NCI-H774 (cell line): ENCODE data around the gene CACNA1G.

Experiments
- DNase-seq: peaks from one replicate; lab custom pipeline; 2025; lab: John Stamatoyannopoulos, UW

The CACNA1G gene

DNA sequence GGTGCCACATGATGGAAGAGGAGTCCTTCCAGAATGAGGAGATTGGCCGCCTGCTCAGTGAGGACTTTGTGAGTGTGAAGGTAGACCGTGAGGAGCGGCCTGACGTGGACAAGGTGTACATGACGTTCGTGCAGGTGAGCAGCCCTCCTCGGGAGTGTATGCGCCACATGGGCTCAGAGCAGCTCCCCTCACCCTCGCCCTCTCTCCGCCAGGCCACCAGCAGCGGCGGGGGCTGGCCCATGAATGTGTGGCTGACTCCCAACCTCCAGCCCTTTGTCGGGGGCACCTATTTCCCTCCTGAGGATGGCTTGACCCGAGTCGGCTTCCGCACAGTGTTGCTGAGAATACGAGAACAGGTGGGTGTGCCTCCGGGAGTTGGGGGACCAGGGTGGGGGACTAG lies 11.7 kb upstream of the CACNA1G start:
- no peak for DNase-seq

DNA sequence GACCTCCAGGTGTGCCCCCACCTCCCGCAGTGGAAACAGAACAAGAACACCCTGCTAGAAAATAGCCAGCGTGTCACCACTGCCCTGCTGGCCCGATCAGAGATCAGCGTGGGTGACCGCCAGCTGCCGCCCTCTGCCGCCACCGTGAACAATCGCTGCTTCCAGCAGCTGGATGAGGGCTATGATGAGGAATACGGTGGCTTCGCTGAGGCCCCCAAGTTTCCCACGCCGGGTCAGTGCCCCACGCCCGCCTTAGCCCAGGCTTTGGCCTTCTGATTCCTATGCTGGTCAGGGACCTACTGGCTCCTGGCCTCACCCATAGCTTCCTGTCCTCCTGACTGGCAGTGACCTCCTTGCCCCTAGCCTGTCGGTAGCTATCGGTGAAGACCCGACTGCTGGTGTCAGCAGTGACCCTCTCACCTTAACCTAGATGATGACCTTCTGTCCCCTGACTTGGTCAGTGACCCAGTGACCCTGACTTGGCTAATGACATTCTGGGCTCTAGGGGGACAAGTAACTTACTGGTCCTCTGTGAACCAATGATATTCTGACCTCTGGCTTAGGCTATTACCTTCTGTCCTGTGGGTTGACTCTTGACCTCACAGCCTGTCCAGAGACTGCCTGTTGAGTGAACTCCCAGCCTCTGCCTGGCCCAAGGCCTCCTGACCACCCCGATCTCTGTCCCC lies 11.1 kb upstream of the CACNA1G start:
- DNase-seq, result no peak

DNA sequence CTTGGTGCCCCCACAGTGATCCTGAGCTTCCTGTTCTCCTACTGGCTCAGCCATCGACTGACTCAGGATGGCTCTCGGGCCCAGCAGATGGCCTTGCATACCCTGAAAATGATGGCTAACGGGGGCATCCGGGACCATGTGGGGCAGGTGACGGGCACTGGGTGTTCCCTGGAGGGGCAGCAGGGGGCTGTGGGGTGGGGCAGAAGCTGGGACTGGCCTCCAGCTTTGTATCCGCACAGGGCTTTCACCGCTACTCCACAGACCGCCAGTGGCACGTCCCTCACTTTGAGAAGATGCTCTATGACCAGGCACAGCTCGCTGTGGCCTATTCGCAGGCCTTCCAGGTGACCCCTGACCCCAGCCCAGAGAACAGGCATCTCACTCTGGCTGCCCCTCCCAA lies 10.5 kb upstream of the CACNA1G start:
- DNase-seq, result no peak

DNA sequence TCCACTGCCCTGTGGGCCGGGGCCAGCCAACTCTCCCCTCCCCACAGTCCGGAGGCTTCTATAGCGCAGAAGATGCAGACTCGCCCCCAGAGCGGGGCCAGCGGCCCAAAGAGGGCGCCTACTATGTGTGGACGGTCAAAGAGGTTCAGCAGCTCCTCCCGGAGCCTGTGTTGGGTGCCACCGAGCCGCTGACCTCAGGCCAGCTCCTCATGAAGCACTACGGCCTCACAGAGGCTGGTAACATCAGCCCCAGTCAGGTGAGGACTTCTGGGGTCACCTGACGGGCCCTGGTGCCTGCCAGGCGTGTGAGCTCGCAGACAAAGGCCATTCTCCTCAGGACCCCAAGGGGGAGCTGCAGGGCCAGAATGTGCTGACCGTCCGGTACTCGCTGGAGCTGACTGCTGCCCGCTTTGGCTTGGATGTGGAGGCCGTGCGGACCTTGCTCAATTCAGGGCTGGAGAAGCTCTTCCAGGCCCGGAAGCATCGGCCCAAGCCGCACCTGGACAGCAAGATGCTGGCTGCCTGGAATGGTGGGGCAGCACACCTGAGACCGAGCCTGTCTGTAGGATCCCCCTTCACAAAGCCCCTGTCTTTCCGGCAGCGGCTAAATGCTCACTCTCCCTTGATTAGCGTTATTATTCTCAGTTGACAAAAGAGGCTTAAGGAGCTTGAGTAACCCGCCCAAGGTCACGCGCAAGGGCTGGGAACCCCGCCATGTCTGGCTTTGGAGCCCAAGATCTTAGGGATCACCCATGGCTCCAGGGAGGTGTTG lies 9.7 kb upstream of the CACNA1G start:
- peak; percentile 67 for DNase-seq

DNA sequence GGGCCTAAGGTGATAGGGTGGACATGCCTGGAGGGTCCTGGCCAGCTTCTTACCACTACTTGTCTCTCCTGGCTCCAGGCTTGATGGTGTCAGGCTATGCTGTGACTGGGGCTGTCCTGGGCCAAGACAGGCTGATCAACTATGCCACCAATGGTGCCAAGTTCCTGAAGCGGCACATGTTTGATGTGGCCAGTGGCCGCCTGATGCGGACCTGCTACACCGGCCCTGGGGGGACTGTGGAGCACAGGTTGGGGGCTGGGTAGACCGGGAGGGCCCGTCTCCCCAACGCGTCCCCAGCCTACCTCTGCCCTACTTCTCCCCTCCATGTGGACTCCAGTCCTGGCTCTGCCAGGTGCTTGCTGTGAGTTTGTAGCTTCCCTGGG lies 9.1 kb upstream of the CACNA1G start:
- no peak for DNase-seq

DNA sequence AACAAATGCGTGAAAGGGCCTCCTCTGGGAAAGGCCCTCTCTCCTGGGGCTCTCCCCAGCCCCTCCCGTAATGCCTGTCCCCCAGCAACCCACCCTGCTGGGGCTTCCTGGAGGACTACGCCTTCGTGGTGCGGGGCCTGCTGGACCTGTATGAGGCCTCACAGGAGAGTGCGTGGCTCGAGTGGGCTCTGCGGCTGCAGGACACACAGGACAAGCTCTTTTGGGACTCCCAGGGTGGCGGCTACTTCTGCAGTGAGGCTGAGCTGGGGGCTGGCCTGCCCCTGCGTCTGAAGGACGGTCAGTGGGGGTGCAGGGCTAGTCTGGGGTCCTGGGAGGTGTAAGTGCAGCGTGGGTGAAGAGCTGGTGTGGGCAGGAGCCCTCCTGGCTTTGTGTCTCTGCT lies 8.6 kb upstream of the CACNA1G start:
- no peak for DNase-seq

DNA sequence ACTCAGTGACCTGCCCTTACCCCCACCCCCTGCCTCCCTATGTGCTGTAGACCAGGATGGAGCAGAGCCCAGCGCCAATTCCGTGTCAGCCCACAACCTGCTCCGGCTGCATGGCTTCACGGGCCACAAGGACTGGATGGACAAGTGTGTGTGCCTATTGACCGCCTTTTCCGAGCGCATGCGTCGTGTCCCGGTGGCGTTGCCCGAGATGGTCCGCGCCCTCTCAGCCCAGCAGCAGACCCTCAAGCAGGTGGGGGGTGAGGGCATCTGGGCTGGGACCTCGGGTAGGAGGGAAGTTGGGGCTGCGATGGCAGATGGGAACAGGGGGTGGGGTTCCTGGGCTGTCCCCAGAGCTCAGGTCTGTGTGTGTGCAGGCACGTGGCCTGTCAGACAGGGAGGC lies 6.3 kb upstream of the CACNA1G start:
- DNase-seq, result no peak

DNA sequence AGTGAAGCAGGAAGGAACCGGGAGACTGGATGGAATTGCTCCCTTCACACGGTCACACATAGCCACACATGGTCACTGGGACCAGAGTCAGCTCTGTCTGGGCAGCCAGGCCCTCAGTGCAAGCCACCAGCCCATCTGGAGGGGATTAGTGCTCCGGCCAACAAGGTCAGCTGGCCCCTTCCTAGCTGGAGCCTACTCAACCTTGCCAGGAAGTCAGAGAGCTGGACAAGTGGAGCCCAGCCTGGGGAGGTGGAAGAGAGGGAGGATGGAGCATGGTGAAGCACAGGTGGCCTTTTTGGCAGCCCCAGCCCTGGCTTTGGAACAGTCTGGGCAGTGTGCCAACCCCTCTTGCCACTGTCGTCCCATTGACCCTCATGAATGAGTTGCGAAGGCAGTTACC lies 3.7 kb upstream of the CACNA1G start:
- DNase-seq, result peak; percentile 56

DNA sequence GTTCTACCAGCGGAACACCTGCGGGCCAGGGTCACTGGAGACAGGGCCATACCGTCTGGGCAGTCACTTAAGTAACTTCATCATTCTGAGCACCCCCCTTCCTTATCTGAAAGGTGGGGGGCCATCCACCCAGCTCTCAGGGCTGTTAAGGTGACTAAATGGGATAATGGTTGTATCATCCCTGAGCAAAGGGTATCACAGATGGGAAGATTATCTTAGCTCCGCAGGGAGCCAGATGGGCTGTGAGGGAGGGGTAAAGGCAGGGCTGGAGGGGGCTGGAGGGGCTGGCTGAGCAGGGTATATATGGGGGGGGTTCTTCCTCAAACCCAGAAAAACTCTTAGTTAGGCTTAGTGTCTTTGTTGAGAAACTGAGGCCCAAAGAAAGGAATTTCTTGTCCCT lies 2.9 kb upstream of the CACNA1G start:
- DNase-seq, result no peak

DNA sequence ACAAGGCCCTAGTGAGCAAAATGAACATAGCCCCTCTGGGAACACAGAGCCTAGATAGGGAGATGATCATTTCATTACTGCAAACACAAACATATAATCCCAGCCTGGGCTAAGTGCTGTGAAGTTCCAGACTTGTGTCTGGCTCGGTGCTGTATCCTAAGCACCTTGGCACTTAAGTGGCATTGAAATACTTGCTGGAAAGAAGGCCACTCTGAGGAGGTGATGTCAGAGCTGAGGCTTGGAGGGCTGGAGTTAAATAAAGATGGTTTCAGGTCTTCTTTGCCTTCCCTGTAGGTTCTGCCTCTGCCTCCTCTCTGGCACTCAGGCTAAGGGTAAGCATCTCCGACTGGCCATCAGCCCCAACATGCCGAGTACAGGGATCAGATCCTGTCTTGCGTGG lies 2.4 kb upstream of the CACNA1G start:
- no peak for DNase-seq

DNA sequence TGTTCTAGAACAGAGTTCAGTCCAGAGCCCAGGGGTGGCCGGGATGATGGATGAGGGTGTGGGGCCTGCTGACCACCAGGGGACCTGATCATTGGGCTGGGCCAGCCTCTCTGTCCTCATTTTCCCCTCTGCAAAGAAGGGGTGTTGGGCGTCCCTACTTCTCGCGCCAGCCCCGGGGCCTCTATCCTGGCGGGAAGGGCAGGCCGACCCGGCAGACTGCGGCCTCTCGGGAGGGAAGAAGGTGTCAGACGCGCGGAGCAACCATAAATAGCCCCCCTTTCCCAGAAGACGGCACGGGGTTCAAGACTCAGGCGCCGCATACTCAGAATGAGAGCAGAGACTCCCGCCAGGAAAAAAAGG lies 2.0 kb upstream of the CACNA1G start:
- no peak for DNase-seq

DNA sequence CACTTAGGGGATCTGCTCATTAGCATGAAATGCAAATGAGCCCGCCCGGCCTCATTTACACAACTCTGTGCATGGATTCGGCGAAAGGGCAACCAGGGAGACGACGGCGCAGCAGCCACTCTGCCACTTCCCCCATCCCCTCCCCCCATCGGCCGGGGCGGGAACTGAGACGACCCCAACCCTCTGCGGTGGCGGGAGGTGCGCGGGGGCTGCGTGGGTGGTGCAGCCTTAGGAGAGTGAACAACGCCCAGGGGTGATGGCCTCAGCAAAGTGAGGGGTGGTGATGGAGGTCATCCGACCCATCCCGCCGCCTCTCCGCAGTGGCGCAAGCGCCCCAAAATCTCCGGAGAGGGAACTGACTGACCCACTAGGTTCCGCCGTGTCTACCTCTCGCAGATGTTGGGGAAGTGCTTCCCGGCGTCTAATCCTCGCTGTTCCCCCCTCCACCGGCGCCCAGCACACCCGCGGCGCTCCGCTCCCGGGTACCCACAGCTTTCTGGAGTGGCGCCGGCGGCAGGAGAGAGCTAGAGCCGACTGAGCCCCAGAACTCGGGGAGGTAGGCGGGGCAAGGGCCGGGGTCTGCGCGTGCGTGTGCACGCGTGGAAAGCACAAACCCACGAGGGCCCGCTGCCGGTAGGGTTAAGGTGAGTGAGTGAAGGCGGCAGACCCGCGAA lies 1.4 kb upstream of the CACNA1G start:
- DNase-seq, result no peak

DNA sequence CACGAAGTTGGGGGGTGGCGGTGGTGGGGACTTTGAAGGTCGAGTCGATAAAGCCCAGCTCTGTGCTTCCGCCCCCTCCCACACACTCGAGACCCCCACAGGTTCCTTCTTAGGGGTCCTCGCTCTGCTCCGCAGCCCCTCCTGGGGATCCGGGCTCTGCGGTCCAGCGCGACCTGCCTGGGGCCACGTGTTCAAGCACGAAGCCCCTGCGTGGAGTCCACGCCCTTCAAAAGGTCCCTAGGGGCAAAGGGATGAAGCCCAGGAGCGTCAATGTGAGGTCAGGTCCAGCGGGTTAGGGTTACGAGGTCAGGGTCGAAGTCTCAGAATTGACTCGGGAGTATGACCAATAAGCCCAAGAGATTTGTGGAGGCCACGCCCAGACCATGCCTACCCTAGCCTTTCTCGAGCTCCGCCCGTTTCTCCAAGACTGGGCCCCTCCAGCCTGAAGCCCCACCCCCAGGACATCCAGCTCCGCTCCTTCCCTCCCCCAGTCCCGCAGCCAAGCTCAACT lies 786 bp upstream of the CACNA1G start:
- no peak for DNase-seq

DNA sequence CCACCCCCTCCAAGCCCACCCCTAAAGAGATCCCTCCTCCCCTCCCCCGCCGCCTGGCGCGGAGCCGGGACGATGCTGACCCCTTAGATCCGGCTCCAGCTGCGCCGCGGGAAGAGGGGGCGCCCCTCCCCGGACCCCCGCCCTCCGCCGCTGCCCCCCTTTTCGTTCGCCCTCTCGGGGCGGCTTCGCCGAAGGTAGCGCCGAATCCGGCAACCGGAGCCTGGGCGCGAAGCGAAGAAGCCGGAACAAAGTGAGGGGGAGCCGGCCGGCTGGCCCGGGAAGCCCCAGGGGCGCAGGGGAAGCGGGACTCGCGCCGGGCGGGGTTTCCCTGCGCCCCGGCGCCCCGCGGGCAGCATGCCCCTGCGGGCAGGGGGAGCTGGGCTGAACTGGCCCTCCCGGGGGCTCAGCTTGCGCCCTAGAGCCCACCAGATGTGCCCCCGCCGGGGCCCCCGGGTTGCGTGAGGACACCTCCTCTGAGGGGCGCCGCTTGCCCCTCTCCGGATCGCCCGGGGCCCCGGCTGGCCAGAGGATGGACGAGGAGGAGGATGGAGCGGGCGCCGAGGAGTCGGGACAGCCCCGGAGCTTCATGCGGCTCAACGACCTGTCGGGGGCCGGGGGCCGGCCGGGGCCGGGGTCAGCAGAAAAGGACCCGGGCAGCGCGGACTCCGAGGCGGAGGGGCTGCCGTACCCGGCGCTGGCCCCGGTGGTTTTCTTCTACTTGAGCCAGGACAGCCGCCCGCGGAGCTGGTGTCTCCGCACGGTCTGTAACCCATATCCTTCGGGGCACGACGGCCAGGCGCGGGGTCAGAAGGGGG lies 623 bp downstream of the CACNA1G start:
- no peak for DNase-seq

DNA sequence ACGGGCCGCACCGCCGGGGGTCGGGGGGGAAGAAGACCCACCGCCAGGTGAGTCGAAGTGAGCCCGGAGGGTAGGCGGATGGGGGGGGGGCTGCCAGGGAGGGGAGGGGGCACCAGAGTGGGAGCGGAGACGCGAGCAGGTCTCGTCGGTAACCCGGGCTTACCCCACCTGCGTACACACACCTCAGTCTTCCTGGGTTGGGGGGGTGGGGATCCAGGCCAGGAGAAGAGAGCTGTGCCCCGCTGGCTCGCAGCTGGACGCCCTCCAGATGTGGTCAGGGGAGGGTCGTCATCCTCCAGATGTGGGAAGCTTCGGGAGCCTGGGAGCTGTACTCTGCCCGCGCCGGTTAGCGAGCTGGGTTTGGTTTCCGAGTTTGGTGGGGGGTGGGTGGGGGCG lies 1.2 kb downstream of the CACNA1G start:
- DNase-seq, result no peak

DNA sequence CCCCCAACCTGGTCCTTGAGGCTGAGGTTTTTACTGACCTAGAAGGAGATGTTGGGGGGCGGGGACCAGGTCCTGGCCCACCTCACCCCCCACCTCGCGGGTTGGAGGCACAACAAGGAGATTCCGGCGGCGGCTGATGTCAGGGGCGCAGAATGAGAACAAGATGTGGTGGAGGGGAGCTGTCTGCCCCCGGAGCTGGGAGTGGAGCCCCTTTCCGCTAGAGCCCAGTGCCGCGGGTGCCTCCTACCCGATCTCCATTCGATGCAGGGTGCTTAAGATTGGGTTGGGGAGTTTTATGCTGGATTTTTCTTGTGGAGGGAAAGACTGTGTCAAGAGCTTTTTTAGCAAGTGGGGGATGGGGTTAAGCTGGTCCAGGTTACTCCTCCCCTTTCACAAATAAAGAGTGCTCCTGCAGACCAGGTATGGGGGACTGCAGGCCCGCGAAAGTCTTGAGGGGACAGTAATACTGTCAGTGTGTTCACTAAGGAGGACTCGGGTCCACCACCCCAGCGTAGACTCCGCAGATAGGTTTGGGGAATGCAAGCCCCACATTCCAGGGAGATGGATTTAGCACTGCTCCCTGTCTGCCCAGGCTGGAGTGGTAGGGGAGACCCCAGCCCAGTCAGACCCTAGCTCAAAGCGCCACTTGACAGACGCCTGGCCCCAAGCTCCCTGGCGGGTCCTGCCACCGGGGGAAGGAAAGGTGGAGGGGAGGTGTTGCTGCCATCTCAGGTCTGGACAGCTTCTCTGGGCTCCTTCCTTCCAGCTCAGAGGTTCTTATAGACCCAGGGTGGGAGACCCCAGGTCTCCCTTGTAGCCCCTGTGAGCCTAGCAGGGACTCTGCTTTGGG lies 2.0 kb downstream of the CACNA1G start:
- no peak for DNase-seq

DNA sequence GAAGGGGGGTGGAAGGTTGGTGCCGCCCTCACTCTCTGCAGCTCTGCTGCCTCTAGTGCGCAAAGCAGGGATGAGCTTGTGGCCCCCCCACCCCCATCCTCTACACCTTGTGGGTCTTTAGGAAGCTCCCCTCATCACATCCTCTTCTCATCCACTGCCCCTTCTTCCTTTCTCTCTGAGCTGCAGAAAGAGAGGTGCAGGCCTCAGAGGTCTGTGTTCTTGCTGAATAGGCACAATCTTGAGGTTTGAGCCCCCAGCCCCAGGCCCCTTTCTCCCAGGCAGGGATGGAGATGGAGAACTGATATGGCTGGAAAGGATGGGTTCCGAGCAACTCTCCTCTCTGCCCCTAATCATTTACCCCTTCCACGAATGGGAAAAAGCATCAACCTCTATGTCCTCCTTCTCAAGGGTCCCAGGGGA lies 2.6 kb downstream of the CACNA1G start:
- DNase-seq, result no peak

DNA sequence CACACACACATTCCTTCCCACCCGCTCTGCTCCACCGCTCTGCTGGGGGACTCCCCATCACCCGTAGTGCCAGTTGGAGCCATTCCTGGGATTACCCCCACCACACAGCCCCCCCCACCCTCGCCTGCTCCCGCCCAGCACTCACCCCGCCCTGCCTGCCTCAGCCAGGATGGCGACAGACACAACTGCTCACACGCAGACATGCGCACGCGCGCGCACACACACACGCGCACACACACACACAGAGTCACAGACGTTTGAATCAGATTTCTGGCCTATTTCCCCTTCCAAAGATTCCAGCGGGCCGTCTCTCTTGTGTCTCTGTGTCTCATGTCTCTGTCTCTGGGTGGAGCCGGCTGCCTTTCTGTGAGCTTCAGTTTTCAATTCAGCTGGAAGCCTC lies 4.4 kb downstream of the CACNA1G start:
- DNase-seq, result no peak

DNA sequence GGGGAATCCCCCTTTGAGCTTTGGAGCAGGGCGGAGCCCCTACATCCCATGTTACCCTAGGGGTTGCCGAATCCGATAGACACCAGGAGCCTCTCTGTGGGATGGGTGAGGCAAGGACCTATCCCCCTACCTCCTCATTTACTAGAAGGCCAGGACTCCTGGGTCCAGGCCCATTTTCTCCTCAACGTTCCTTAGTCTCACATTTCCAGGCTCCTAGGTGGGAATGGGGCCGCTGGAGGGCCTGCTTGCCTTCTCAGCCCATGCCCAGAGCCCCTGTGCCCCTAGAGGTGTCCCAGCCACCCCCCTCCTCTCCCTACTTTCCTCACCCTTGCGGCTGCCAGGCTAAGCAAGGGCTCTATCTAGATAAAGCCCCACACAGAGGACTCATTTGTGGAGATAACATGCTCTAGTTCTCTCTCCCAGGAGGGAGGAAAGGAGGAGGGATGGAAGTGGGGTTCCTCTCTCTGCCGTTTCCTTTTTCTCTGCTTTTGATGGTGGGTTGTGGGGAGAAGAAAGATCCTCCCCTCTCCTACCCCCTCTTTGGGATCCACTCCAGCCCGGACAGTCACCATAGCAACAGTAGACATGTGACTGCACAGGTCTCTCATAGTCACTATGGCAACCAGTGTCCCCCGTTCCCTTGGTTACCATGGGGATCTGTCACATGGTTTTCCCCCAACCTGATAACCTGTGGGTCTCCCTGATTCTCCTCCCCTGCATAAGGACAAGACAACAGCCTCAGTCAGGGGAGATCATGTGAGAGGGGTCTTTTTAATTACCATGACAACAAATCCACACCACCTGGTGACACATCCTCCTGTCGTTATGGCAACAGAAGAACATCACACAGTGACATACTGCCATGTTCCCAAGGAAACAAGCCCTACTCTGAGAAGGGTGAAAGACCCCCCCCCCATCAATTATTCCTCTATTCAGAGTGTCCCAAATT lies 5.2 kb downstream of the CACNA1G start:
- peak; percentile 52 for DNase-seq

DNA sequence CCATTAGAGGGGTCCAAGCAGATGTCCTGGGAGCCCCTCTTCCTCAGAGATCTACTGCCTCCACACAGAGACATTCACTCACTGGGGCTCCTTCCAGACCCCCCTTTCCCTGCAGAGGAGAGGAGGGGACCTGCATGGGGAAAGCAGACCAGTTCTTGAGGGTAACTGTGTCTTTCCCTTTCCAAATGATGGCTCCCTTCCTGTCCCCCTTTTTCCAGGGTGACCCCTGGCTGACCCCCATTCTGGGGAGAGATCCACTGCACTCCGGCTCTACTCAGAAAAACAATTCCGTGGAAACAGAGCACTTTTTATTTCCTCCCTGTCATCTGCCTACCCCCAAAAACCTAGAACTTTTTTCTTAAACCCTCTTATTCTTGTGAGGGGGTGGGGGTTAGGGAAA lies 6.4 kb downstream of the CACNA1G start:
- DNase-seq, result no peak
